Osteocyte (in vitro differentiated cells): ENCODE measurements around the gene PGF. TPM values are rescaled to one million over a fixed set of nuclear protein-coding genes. Genes with fewer than 3 reads are reported as not detected.

Experiments
- DNase-seq: peaks from one replicate; pipeline ENCODE4 v3.0.0; 2021; ENCODE audit warnings: mixed read lengths; ENCODE audit not compliant: unreplicated experiment; ENCODE audit errors: extremely low spot score
- H3K27ac Mint-ChIP-seq: one replicate; pipeline ENCODE4 v1.8.0; 2021; ENCODE audit warnings: mild to moderate bottlenecking, mixed read lengths; ENCODE audit not compliant: unreplicated experiment
- H3K27me3 Mint-ChIP-seq: one replicate; pipeline ENCODE4 v1.8.0; 2021; ENCODE audit warnings: mixed read lengths; ENCODE audit not compliant: unreplicated experiment
- H3K36me3 Mint-ChIP-seq: one replicate; pipeline ENCODE4 v1.8.0; 2021; ENCODE audit warnings: mixed read lengths; ENCODE audit not compliant: unreplicated experiment
- H3K4me1 Mint-ChIP-seq: one replicate; pipeline ENCODE4 v1.8.0; 2021; ENCODE audit warnings: mixed read lengths; ENCODE audit not compliant: unreplicated experiment
- H3K4me3 Mint-ChIP-seq: one replicate; pipeline ENCODE4 v1.8.0; 2021; ENCODE audit warnings: mild to moderate bottlenecking, moderate library complexity, mixed read lengths; ENCODE audit not compliant: unreplicated experiment
- H3K9me3 Mint-ChIP-seq: one replicate; pipeline ENCODE4 v1.8.0; 2021; ENCODE audit warnings: mixed read lengths; ENCODE audit not compliant: unreplicated experiment
- CTCF ChIP-seq: fragments of 200-600 bp; sonication (generic); IDR thresholded peaks from 2 replicates; pipeline ENCODE4 v1.5.0; 2021; ENCODE audit warnings: antibody characterized with exemption, mild to moderate bottlenecking, moderate library complexity
- total RNA-seq: library from RNA; stranded (reverse); gene quantifications from 2 replicates; pipeline ENCODE4 v1.2.1, GENCODE V29; 2021

The PGF gene
- total RNA-seq, 1 donor from 2014 or later: 3.9 TPM

- no peak for DNase-seq
- no peak for TF ChIP-seq CTCF
- H3K27ac Mint-ChIP-seq: no peak overlapping the region
Observed at GRCh38 chr14:74921053-74921620, 34.3 kb downstream of the PGF start.

GRCh38 chr14:74920281-74920680 lies 35.1 kb downstream of the PGF start:
- DNase-seq: no peak
- no peak for TF ChIP-seq CTCF
- no peak overlapping the region for H3K4me3 Mint-ChIP-seq
- H3K27me3 Mint-ChIP-seq: no peaks in the 10 kb centered on the region
- no peak overlapping the region for H3K27ac Mint-ChIP-seq
- no peaks in the 10 kb centered on the region for H3K9me3 Mint-ChIP-seq
- H3K36me3 Mint-ChIP-seq: no peaks in the 10 kb centered on the region
- H3K4me1 Mint-ChIP-seq: peaks cover 11% of the 10 kb centered on the region

More at GRCh38 chr14:74921053-74921620, 34.3 kb downstream of the PGF start:
- H3K4me3 Mint-ChIP-seq: no peak overlapping the region
- H3K36me3 Mint-ChIP-seq: no peaks in the 10 kb centered on the region
- no peaks in the 10 kb centered on the region for H3K9me3 Mint-ChIP-seq
- H3K4me1 Mint-ChIP-seq: peaks cover 11% of the 10 kb centered on the region
- peaks cover 4% of the 10 kb centered on the region for H3K27me3 Mint-ChIP-seq

- H3K4me1 Mint-ChIP-seq: peaks cover 11% of the 10 kb centered on the region
- no peaks in the 10 kb centered on the region for H3K27me3 Mint-ChIP-seq
- no peaks in the 10 kb centered on the region for H3K9me3 Mint-ChIP-seq
- no peak overlapping the region for H3K27ac Mint-ChIP-seq
- no peak for DNase-seq
- H3K36me3 Mint-ChIP-seq: no peaks in the 10 kb centered on the region
- no peak overlapping the region for H3K4me3 Mint-ChIP-seq
- no peak for TF ChIP-seq CTCF
Observed at GRCh38 chr14:74919421-74920165, 35.8 kb downstream of the PGF start.

GRCh38 chr14:74918380-74918779 lies 37.0 kb downstream of the PGF start:
- no peaks in the 10 kb centered on the region for H3K36me3 Mint-ChIP-seq
- H3K27me3 Mint-ChIP-seq: no peaks in the 10 kb centered on the region
- no peak for TF ChIP-seq CTCF
- H3K9me3 Mint-ChIP-seq: no peaks in the 10 kb centered on the region
- DNase-seq: no peak
- H3K4me1 Mint-ChIP-seq: peaks cover 13% of the 10 kb centered on the region
- H3K27ac Mint-ChIP-seq: no peak overlapping the region
- H3K4me3 Mint-ChIP-seq: no peak overlapping the region

GRCh38 chr14:74917646-74918081 lies 37.7 kb downstream of the PGF start:
- Mint-ChIP-seq H3K4me3 (no peak overlapping the region), H3K27ac (no peak overlapping the region), H3K9me3 (no peaks in the 10 kb centered on the region), H3K4me1 (peaks cover 13% of the 10 kb centered on the region), H3K36me3 (no peaks in the 10 kb centered on the region), H3K27me3 (no peaks in the 10 kb centered on the region)
- DNase-seq: no peak
- TF ChIP-seq CTCF: no peak
